GM12891 (cell line): ENCODE results near the gene ADAMTS18.

Source experiments
- POLR2A ChIP-seq: IDR thresholded peaks from 2 replicates; pipeline ENCODE4 v1.6.1; 2011; ENCODE audit warnings: low read depth, low read length, control low read depth
- POLR2AphosphoS5 ChIP-seq: IDR thresholded peaks from 2 replicates; pipeline ENCODE4 v1.6.1; 2011; ENCODE audit warnings: low read depth, low read length, control low read depth
- POU2F2 ChIP-seq: IDR thresholded peaks from 2 replicates; pipeline ENCODE4 v1.6.1; 2011; ENCODE audit warnings: low read depth, mild to moderate bottlenecking, control low read depth, low read length, moderate library complexity
- TAF1 ChIP-seq: IDR thresholded peaks from 2 replicates; pipeline ENCODE4 v1.6.1; 2011; ENCODE audit warnings: low read depth, low read length, control low read depth

DNA sequence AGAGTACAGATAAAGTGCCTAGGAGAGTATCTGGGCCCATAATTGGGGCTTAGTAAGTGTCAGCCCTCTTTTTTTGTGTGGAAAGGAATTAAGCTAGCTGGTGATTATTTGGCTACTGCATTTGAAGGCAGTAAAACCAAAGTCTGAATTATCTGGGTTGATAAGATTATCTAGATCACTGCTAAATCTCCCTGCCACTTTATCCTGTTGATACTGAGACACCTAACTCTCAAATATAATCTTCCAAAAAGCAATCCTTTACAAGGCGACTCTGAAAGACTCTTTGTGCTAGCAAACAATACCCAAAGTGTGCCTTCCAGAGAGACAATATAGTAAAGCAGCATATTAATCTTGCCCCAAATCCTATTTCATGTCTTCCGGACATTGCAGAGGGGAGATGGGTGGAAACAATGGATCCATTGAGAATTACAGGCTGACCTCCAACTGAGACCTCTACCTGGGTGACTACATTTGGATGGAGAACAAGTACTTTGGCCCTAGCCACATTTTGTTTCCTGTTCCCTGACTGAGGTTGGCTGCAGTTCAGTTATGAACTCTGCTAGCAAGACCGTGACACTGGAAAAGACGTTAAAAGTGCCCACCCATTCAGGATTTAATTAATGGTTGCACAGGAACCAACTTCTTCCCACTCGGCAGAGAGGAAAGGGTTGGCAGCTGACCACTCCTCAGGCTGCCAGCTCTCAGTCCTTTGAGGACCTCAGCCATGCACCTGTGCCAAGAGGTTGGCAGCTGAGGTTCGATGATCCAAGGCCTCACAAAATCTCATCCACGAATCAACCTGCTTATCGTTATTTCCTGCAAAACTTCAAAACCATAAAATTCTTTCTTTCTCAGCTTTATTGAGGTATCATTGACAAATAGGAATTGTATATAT lies 163.1 kb downstream of the ADAMTS18 start:
- no peak for TF ChIP-seq POLR2A
- TF ChIP-seq TAF1 = no peak
- no peak for TF ChIP-seq POLR2AphosphoS5
- TF ChIP-seq POU2F2 = no peak
